GM12874 (cell line): ENCODE results near the gene GJB4.

Experiments used
- TF ChIP-seq, protein P1 (sequence below): IDR thresholded peaks from 2 replicates; pipeline ENCODE4 v1.5.1; 2011; ENCODE audit warnings: low read depth, mild to moderate bottlenecking, control low read depth, low read length, moderate library complexity; ENCODE audit not compliant: insufficient read depth

The GJB4 gene

DNA sequence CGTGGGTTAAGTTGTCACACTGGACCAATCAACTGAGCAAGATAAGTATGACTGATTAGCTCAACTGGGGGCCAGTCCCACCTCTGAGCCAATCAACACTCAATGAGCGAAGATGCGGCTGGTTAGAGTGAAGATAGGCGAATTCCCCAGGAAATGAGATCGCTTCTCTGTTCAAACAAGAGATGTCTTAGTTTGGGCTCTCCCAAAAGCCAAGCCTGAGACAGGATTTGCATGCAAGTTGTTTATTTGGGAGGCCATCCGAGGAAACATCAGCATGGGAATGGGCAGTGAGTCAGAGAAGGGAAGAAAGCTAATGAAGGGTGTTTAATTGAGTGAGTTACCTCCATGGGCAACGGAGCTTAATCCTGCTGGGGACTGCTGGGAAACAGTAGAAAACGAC is 9.5 kb upstream of the GJB4 start:
- TF ChIP-seq, protein P1, sequence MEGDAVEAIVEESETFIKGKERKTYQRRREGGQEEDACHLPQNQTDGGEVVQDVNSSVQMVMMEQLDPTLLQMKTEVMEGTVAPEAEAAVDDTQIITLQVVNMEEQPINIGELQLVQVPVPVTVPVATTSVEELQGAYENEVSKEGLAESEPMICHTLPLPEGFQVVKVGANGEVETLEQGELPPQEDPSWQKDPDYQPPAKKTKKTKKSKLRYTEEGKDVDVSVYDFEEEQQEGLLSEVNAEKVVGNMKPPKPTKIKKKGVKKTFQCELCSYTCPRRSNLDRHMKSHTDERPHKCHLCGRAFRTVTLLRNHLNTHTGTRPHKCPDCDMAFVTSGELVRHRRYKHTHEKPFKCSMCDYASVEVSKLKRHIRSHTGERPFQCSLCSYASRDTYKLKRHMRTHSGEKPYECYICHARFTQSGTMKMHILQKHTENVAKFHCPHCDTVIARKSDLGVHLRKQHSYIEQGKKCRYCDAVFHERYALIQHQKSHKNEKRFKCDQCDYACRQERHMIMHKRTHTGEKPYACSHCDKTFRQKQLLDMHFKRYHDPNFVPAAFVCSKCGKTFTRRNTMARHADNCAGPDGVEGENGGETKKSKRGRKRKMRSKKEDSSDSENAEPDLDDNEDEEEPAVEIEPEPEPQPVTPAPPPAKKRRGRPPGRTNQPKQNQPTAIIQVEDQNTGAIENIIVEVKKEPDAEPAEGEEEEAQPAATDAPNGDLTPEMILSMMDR: no peak

DNA sequence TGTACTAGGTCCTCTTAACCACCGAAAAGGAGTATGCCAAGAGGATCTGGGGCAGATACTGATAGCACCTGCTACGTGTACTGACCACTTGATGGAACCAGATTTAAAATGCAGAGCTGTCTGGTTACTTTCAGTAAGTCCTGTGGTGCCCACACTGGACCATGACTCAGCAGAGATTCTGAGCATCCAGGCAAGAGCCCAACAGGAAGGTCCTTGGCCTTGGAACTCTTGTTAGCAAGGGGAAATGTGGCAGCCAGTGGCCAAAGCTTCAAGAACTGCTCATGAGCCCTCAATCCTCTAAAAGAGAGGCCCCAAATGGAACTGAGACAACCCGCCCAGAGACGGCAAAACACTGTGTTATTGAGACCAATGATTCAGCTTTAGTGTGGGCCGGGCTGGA is 8.9 kb upstream of the GJB4 start:
- TF ChIP-seq, protein P1: no peak

DNA sequence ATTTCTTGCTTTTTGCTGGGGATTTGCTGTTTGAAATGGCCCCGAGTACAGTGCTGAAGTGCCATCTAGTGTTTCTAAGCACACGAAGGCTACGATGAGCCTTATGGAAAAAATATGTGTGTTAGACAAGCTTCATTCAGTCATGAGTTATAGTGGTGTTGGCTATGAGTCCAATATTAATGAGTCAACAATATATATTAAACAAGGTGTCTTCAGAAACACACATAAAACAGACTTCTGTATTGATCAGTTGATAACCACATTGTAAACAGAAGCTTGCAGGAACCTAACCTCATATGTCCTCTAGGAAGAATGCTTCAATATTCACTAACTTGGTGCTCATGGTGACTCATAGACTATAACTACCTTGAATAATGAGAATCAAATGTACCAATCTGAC is 6.4 kb upstream of the GJB4 start:
- TF ChIP-seq, protein P1: no peak

DNA sequence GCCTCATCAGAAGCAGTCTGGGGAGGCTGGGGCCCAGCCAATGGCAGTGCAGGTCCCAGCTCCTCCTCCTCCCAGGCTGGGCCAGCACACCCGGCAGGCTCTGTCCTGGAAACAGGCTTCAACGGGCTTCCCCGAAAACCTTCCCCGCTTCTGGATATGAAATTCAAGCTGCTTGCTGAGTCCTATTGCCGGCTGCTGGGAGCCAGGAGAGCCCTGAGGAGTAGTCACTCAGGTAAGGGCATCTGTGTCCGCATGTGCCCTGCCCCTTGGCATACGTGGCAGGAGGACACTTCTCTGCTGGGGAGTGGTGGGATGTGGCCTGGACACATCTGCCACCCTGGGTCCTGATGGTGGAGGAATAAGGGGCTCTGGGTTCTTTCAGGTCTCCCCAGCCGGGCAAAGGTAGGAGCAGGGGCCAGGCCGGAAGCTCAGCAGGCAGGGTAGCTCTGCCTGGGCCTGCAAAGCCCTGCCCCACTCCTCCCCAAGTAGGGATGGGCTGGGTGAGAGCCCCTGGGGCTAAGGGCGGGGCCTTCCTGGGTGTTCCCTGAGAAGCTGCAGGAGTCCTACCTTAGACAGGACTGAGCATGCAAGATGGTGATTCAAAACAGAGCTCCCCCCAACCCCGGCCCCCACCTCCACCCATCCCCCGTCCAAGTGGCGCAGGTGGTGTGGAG is 4.4 kb upstream of the GJB4 start, which contains the start of gene GJB5:
Gene GJB5 (plus strand): TSS at position 84 of the 674 bp plus-strand sequence. CDS start 2,284 bp downstream, outside the sequence.
- TF ChIP-seq, protein P1: no peak

DNA sequence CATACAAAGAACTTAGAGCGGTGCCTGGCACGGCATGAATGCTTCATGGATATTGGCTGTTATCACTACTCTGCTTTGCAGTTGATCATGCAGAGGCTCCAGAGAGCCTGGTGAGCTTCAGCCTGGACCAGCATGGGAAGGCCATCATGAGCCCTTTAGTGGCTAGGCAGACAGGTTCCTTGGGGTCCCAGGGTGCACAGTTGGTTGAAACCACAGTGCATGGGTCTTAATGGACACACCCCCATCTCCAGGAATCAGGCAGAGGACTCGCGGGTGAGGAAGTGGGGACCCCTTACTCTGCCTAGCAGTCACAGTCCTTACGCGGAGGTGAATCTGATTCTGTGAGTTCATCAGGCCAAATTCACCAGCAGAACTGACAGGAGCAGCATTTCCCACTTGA is 3.6 kb upstream of the GJB4 start:
- TF ChIP-seq, protein P1: no peak

GRCh38 chr1:34757386-34757785 is 2.2 kb upstream of the GJB4 start:
- TF ChIP-seq, protein P1: no peak

GRCh38 chr1:34758751-34759150 is 789 bp upstream of the GJB4 start:
- TF ChIP-seq, protein P1: no peak
